HG02623 (cell line): ENCODE results near the gene TMEM130.
A peak's percentile ranks its signal among the peaks of the same experiment; 100 is the strongest.

Experiments used
- ATAC-seq: cut with Tn5 transposase; IDR thresholded peaks from one replicate; pipeline ENCODE4 v1.9.1; 2021; ENCODE audit warnings: moderate library complexity; ENCODE audit not compliant: unreplicated experiment

The TMEM130 gene

GRCh38 chr7:98810153-98810802 lies 59.5 kb downstream of the TMEM130 start:
- no peak for ATAC-seq

GRCh38 chr7:98808751-98809460 lies 60.9 kb downstream of the TMEM130 start:
- no peak for ATAC-seq

GRCh38 chr7:98807068-98808048 lies 62.5 kb downstream of the TMEM130 start:
- no peak for ATAC-seq

GRCh38 chr7:98805956-98806838 lies 63.6 kb downstream of the TMEM130 start:
- ATAC-seq: no peak

GRCh38 chr7:98802781-98803110 lies 67.1 kb downstream of the TMEM130 start:
- peak; percentile 22 for ATAC-seq

GRCh38 chr7:98802088-98802780 lies 67.6 kb downstream of the TMEM130 start:
- peak; percentile 88 for ATAC-seq

- no peak for ATAC-seq
These were observed 68.8 kb downstream of the TMEM130 start for GRCh38 chr7:98800996-98801395.

- ATAC-seq: no peak
These were observed 72.7 kb downstream of the TMEM130 start for GRCh38 chr7:98797150-98797549.
